AG04449 (cell line): Measurements from ENCODE around the gene TSPAN15.

Experiments
- CTCF ChIA-PET: fragments of 350-600 bp; formaldehyde crosslinking; extraction: SDS; loops from one replicate; lab custom pipeline; 2021; ENCODE audit warnings: antibody characterized with exemption; lab: Yijun Ruan, JAX
- POLR2A ChIA-PET: fragments of 400-600, 350-600 bp; formaldehyde crosslinking; extraction: SDS; loops from one replicate; lab custom pipeline; 2020; ENCODE audit warnings: antibody characterized with exemption, inconsistent platforms; lab: Yijun Ruan, JAX
- DNase-seq: peaks from one replicate; pipeline ENCODE4 v3.0.0-alpha.2; 2010; ENCODE audit warnings: low read depth, low spot score
- H3K4me3 ChIP-seq: 2 replicates; pipeline ENCODE4 v1.5.1; 2011; ENCODE audit warnings: low read depth, mild to moderate bottlenecking, control low read depth, low read length
- TF ChIP-seq, protein P1 (sequence below): IDR thresholded peaks from one replicate; pipeline ENCODE4 v1.5.1; 2011; ENCODE audit warnings: mild to moderate bottlenecking, moderate library complexity, low read length, control low read depth, inconsistent platforms; ENCODE audit not compliant: insufficient read depth; ENCODE audit errors: missing control alignments

Gene TSPAN15

DNA sequence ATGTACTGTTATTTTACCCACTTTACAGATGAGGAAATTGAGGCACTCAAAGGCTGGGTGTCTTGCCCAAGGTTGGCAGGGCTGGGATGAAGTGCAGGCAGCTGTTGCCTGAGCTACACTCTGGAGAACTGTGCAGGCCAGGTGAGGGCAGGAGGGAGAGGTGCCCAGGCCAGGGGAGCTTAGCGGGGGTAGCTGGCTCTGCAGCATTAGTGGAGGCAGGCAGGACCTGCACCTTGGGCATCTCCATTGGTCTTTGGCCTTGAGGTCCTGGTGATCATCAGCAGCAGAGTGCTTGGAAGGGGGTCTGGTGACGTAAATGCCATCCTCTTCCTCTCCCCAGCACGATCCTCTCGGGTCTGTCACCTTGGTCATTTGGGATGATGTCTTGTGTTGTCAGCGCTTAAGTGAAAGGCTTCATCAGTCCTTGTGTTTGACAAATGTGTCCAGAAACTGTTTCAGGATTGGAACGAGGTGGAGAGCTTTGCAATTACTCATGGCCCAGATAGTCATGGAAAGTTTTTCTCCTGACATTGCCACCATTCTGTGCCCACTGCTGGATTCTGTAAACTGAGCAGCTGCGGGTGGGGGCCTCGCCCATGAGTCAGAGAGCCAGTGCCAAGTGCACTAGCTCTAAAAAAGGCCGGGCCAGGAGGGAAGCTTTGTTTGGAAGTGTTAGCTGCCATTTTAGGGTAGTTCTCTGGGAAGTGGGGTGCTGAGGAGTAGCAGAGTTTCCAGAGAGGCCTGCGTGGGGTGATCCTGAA, 47.6 kb downstream of the TSPAN15 start:
- no peak for DNase-seq
- H3K4me3 ChIP-seq: no peak overlapping the region
- TF ChIP-seq, protein P1, sequence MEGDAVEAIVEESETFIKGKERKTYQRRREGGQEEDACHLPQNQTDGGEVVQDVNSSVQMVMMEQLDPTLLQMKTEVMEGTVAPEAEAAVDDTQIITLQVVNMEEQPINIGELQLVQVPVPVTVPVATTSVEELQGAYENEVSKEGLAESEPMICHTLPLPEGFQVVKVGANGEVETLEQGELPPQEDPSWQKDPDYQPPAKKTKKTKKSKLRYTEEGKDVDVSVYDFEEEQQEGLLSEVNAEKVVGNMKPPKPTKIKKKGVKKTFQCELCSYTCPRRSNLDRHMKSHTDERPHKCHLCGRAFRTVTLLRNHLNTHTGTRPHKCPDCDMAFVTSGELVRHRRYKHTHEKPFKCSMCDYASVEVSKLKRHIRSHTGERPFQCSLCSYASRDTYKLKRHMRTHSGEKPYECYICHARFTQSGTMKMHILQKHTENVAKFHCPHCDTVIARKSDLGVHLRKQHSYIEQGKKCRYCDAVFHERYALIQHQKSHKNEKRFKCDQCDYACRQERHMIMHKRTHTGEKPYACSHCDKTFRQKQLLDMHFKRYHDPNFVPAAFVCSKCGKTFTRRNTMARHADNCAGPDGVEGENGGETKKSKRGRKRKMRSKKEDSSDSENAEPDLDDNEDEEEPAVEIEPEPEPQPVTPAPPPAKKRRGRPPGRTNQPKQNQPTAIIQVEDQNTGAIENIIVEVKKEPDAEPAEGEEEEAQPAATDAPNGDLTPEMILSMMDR: no peak
- CTCF ChIA-PET: interaction anchor here (1.0 to 1.6 kb wide), 4 partner anchors 9 to 106 kb away, joined by 3 to 9 read pairs (median 4); no protein-coding TSS in a partner anchor
- POLR2A ChIA-PET: no interaction called here

DNA sequence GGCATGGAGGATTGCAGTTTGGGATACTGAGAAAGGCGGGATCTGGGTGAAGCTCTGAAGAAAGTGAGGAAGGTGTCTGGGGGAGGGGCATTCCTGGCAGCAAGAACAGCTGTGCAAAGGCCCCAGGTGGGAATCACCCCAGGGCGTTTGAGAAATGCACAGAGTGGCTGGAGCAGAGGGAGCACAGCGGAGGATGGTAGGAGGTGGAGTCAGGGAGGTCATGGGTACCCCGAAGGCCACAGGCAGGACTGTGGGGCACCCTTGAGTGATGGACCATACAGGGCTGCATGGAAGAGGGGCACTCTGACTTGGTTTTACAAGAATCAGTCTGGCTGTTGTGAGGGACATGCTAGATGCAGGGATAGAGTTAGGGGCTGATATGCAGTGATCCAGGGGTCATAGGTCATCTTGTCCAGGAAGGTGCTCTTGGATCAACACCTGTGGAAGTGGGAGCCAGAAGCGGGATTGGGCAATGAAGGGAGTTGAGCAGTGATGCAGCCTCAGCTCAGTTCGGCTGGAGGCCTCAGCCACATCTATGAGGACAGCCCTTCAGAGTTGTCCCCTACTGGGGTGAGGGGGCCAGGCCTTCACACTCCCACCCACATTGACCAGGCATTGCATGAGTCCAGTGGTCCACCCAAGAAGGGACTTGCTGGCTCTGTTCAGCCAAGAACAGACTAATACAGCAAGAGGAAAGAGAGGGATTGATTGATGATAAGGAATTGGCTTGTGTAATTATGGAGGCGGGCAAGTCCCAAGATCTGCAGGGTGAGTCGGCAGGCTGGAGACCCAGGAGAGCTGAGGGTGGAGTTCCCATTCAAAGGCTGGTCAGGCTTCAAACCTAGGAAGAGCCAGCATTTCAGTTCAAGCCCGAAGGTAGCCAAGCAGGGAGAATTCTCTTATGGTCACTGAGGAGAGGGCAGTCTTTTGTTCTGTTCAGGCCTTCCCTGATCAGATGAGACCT, 48.7 kb downstream of the TSPAN15 start:
- CTCF ChIA-PET: interaction anchor here (0.7 to 1.6 kb wide), 5 partner anchors 8 to 107 kb away, joined by 3 to 9 read pairs (median 3); no protein-coding TSS in a partner anchor
- no peak overlapping the region for H3K4me3 ChIP-seq
- no peak for DNase-seq
- POLR2A ChIA-PET: no interaction called here
- TF ChIP-seq, protein P1: no peak

DNA sequence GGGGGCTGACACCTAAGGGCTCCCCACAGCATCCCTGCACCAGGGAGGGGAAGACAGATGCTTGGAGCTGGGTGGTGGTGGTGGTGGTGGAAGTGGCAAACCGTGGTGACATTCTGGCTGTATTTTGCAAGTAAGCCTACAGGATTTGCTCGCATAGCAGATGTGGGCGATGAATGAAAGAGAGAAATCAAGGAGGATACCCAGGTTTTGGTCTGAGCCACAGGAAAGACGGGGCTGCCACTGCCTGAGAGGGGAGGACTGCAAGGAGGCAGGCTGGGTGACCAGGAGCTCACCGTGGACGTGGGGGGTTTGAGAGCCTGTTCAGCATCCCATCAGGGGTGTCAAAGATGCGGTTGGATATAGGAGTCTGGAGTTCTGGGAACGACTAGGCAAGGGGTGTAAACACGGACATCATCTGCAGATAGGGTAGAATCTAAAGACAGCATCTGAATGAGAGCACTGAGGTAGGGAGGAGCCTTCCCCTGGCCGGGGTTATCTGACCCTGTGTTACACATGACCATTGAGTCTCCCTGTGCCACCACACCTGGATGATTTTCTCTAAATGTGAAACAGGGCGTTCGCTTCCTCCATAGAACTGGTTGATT, 49.7 kb downstream of the TSPAN15 start:
- no peak for DNase-seq
- no peak overlapping the region for H3K4me3 ChIP-seq
- ChIA-PET CTCF (interaction anchor here (1.3 kb wide), 1 partner anchor 9 kb away, joined by 4 read pairs; no protein-coding TSS in a partner anchor), POLR2A (no interaction called here)
- TF ChIP-seq, protein P1: no peak

DNA sequence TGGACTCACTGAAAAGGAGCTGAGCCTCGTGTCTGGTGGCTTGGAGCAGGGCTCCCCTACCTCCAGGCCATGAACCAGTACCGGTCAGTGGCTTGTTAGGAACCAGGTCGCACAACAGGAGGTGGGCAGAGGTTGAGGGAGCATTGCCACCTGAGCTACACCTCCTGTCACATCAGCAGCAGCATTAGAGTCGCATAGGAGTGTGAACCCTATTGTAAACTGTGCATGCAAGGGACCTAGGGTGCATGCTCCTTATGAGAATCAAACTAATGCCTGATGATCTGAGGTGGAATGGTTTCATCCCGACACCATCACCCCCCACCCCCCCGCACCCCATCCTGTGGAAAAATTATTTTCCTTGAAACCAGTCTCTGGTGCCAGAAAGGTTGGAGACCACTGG, 50.4 kb downstream of the TSPAN15 start:
- no peak for DNase-seq
- POLR2A ChIA-PET: no interaction called here
- TF ChIP-seq, protein P1: no peak
- CTCF ChIA-PET: interaction anchor here (1.0 to 1.3 kb wide), 3 partner anchors 10 to 74 kb away, joined by 3 to 4 read pairs (median 3); no protein-coding TSS in a partner anchor
- H3K4me3 ChIP-seq: no peak overlapping the region

DNA sequence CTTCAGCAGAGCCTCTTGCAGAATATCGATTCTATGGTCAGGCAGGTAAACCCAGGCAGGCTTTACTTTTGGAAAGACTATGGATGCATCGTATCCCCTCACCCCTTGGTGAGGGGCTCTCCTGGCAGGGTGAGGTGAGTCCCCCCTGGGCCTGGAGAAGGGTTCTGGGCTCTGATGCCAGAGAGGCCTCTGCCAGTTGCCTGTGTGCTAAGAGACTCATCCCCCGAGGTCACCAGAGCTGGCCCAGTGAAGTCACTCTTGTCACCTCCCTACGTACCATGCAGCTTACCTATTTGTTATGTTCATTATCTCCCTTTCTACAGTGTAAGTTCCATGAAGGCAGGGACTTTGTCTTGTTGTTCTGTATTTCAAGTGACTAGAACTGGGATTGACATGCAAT, 51.3 kb downstream of the TSPAN15 start:
- ChIA-PET POLR2A (no interaction called here), CTCF (interaction anchor here (1.0 to 1.3 kb wide), 2 partner anchors 56 to 75 kb away, joined by 3 read pairs; no protein-coding TSS in a partner anchor)
- TF ChIP-seq, protein P1: no peak
- no peak overlapping the region for H3K4me3 ChIP-seq
- no peak for DNase-seq
